NCI-H187 (cell line): ENCODE results near the gene F10.
"Not testable (repeated sequence)": the region's sequence is repeated elsewhere in the genome, so short reads cannot be mapped to it uniquely, and the experiment has no call there.

Experiments
- DNase-seq, 2 experiments: peaks; one replicate each; lab custom pipeline; 2025; lab: John Stamatoyannopoulos, UW

Gene F10

DNA sequence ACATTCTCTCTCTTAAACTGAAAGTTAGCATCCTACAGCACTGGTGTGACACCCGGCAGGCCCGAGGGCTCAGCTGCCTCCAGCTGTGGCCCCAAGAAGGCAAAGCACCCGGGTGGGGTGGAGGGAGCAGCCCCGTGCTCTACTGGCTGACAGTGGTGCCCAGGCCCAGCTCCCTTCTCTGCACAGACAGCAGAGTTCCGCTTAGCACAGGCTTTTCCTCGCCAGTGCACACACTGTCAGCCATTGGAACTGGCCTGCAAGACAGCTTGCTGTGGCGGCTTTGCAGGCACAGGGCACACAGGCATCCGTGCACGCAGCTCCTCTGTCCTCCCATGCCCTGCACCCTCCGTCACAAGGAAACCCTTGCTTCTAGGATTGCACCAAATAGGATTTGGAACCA is 20.3 kb upstream of the F10 start:
- not testable (repeated sequence) for DNase-seq

- DNase-seq: no peak
These were observed 19.9 kb upstream of the F10 start for GRCh38 chr13:113102727-113103126.

- DNase-seq: no peak
These were observed 19.0 kb upstream of the F10 start for GRCh38 chr13:113103646-113104045.

DNA sequence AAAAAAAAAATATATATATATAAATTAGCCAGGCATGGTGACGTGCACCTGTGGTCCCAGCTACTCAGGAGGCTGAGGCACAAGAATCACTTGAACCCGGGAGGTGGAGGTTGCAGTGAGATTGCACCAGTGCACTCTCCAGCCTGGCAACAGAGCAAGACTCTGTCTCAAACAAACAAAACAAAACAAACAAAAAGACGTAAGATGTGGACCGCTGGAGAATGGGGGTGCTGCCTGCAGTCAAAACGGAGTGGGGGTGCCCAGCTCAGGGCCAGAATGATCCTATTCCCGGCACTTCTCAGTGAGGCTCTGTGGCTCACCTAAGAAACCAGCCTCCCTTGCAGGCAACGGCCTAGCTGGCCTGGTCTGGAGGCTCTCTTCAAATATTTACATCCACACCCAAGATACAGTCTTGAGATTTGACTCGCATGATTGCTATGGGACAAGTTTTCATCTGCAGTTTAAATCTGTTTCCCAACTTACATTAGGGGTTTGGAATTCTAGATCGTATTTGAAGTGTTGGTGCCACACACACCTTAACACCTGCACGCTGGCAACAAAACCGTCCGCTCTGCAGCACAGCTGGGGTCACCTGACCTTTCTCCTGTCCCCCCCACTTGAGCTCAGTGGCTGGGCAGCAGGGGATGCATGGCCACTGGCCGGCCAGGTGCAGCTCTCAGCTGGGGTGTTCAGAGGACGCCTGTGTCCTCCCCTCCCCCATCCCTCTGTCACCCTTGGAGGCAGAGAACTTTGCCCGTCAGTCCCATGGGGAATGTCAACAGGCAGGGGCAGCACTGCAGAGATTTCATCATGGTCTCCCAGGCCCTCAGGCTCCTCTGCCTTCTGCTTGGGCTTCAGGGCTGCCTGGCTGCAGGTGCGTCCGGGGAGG is 17.3 kb upstream of the F10 start, which contains the start of gene F7:
TSS of gene F7 (plus strand) at position 760 of the 889 bp plus-strand sequence. CDS start at position 811, 51 bp downstream.
- peak in 1 of 2 experiments; percentile 58 for DNase-seq

- no peak for DNase-seq
These were observed 16.6 kb upstream of the F10 start for GRCh38 chr13:113105921-113106452.

DNA sequence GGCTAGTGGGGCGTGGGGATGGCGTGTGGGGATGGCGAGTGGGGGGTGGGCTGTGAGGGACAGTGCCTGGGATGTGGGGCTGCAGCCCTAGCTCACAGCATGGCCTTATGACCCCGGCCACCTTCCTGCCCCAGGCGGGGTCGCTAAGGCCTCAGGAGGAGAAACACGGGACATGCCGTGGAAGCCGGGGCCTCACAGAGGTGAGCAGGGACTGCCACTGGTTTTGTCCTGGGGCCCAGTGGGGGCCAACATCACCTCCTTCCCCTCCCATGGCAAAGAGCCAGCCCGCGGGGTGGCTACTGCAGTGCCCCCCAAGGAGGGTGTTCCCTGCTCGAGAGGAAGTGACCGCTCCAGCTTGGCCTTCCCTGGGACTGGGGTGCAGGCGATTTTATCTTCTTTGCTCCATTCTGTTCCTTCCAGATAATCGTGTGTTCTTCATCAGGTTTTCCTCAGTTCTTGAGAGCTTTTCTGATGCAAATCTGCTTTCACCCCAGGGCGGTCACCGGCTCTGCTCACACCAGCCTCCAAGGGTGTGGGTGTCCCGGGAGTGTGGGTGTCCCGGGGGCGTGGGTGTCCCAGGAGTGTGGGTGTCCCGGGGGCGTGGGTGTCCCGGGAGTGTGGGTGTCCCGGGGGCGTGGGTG is 15.8 kb upstream of the F10 start:
- DNase-seq: no peak

DNA sequence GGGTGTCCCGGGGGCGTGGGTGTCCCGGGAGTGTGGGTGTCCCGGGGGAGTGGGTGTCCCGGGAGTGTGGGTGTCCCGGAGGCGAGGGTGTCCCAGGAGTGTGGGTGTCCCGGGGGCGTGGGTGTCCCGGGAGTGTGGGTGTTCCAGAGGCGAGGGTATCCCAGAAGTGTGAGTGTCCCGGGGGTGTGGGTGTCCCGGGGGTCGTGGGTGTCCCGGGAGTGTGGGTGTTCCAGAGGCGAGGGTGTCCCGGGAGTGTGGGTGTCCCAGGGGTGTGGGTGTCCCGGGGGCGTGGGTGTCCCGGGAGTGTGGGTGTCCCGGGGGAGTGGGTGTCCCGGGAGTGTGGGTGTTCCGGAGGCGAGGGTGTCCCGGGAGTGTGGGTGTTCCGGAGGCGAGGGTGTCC is 14.1 kb upstream of the F10 start:
- not testable (repeated sequence) for DNase-seq

- no peak for DNase-seq
These were observed 13.2 kb upstream of the F10 start for GRCh38 chr13:113109151-113110047.

DNA sequence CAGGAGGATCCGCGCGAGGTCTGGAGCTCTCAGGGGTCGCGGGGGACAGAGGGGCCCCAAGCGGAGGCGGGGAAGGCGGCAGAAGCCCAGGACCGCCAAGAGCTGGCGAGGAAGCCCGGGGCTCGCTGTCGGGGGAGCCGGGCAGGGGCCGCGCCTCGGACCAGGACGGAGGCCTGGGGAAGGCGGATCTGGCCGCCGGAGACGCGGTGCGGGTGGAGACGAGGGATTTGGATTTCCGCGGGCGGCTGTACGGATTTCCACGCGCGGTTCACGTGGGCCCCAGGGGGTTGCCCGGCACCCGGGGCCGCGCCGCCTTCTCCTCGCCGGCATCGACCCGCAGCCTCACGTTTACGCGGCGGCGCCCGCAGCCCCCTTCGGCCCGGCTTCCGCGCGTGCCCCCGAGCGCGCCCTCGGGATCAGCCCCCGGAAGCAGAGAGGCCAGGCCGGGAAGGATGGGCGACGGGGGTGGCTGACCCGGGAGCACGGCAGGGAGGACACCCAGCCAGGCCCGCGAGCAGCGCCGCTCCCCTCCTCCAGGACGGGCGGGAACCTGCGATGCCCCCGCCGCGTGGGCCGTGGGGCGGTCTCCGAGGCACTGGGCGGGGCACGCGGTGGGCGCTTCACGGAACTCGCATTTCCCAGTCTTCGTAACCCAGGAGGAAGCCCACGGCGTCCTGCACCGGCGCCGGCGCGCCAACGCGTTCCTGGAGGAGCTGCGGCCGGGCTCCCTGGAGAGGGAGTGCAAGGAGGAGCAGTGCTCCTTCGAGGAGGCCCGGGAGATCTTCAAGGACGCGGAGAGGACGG is 12.3 kb upstream of the F10 start:
- no peak for DNase-seq

GRCh38 chr13:113110852-113111315 is 11.7 kb upstream of the F10 start:
- no peak for DNase-seq

DNA sequence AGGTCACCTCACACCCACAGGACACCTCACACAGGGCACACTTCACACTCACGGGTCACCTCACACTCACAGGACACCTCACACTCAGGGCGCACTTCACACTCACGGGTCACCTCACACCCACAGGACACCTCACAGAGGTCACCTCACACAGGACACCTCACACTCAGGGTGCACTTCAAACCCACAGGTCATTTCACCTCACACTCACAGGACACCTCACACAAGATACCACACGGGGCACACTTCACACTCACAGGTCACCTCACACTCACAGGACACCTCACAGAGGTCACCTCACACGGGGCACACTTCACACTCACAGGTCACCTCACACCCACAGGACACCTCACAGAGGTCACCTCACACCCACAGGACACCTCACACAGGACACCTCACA is 10.8 kb upstream of the F10 start:
- DNase-seq: not testable (repeated sequence)

GRCh38 chr13:113112475-113112874 is 10.1 kb upstream of the F10 start:
- DNase-seq: not testable (repeated sequence)

- no peak for DNase-seq
These were observed 9.4 kb upstream of the F10 start for GRCh38 chr13:113112893-113113845.

DNA sequence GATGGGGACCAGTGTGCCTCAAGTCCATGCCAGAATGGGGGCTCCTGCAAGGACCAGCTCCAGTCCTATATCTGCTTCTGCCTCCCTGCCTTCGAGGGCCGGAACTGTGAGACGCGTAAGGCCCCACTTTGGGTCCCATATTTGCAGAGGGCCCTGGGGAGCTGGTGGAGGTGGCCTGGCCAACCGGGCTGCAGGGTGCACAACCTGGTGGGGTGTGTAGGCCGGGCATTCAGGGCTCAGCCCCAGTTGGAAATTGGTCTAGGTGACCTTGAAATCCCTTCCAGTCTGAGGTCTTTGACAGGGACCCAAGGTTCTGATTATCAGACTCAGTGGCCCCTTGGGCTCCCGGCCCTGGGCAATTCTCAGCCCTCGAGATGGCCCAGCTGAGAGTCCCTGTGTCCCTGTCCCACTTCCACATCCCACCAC is 8.7 kb upstream of the F10 start:
- no peak for DNase-seq

- DNase-seq: no peak
These were observed 7.9 kb upstream of the F10 start for GRCh38 chr13:113114511-113115362.

DNA sequence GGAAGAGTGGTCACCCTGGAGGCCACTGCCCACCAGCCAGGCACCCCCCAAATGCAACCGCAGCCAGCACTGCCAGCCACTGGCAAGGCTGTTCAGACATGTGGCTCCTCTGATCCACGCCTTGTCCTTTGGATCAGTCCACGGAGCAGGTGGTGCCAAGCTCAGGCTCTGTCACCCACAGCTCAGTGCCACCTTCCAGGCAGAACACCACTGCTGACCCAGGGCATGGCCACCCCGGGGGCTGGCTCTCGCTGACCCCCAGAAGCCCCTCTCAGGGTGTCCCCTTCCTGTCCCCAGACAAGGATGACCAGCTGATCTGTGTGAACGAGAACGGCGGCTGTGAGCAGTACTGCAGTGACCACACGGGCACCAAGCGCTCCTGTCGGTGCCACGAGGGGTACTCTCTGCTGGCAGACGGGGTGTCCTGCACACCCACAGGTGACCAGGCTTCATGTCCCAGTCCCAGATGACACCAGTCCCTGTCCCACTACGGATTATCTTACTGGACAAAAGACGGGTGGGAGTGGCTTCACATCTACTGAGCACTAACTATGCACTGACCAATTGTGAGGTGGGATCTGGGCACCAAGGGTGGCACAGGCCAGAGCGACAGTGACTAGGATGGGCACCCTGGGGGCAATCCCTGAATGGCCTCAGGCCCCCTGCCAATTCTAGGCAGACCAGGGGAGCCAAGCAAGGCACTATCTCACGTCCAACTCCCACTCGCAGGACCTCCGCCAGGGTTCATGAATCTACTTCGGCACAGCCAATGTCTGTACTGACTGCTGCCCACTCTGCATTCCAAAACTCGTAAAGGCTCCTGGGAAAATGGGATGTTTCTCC is 7.0 kb upstream of the F10 start:
- no peak for DNase-seq

GRCh38 chr13:113116206-113116800 is 6.3 kb upstream of the F10 start:
- no peak for DNase-seq
